H1 (cell line): ENCODE results near the gene MYO5B. TPM values are rescaled to one million over a fixed set of nuclear protein-coding genes. Genes with fewer than 3 reads are reported as not detected.

Experiments used
- CTCF ChIA-PET: fragments of 300-600 bp; sonication (Branson Sonifier 250); formaldehyde crosslinking; loops from one replicate; lab custom pipeline; 2021; ENCODE audit not compliant: partially characterized antibody; lab: Charles Lee
- POLR2A ChIA-PET: fragments of 300-600 bp; sonication (Branson Sonifier 250); formaldehyde crosslinking; loops from one replicate; lab custom pipeline; 2021; ENCODE audit warnings: inconsistent platforms; ENCODE audit not compliant: partially characterized antibody; lab: Charles Lee
- DNase-seq, 2 experiments: peaks; one replicate each; pipeline versions ENCODE4 v3.0.0 to v3.0.0-alpha.2; 2010 to 2022; ENCODE audit warnings: low spot score in 2 of 2, low read depth in 1 of 2, mixed read lengths in 1 of 2
- FAIRE-seq: peaks from 2 replicates; lab custom pipeline; 2011; peaks lifted over from hg19 to GRCh38; lab: Jason Lieb, UNC
- H2AFZ ChIP-seq: 2 replicates; pipeline ENCODE4 v1.8.1; 2012; ENCODE audit warnings: low read length, inconsistent platforms
- H2AK5ac ChIP-seq: 2 replicates; pipeline ENCODE4 v1.6.1; 2013; ENCODE audit warnings: low read depth, low read length
- H2BK120ac ChIP-seq: replicated peaks from 2 replicates; pipeline ENCODE3; 2013; ENCODE audit warnings: low read depth, low read length, inconsistent platforms
- H2BK12ac ChIP-seq: 2 replicates; pipeline ENCODE4 v1.6.1; 2013; ENCODE audit warnings: low read depth, low read length
- H2BK15ac ChIP-seq: 2 replicates; pipeline ENCODE4 v1.6.1; 2013; ENCODE audit warnings: low read length
- H2BK20ac ChIP-seq: 2 replicates; pipeline ENCODE4 v1.6.1; 2013; ENCODE audit warnings: low read length
- H2BK5ac ChIP-seq: 2 replicates; pipeline ENCODE4 v1.6.1; 2013; ENCODE audit warnings: low read depth, low read length
- H3K14ac ChIP-seq: 2 replicates; pipeline ENCODE4 v1.6.1; 2013; ENCODE audit warnings: inconsistent platforms; ENCODE audit not compliant: insufficient read length
- H3K18ac ChIP-seq: 2 replicates; pipeline ENCODE4 v1.6.1; 2013; ENCODE audit warnings: low read length; ENCODE audit errors: extremely low read depth
- H3K23ac ChIP-seq: 2 replicates; pipeline ENCODE4 v1.6.1; 2013; ENCODE audit warnings: inconsistent platforms; ENCODE audit not compliant: insufficient read length
- H3K23me2 ChIP-seq: 2 replicates; pipeline ENCODE4 v1.6.1; 2013; ENCODE audit warnings: low read depth, low read length
- H3K27ac ChIP-seq: 2 replicates; pipeline ENCODE4 v1.6.1; 2011; ENCODE audit warnings: low read depth, low read length, inconsistent platforms
- H3K27me3 ChIP-seq, 4 experiments: replicated peaks in 1 of 4; 1 replicate in 1 of 4; 2 replicates in 3 of 4; pipeline versions ENCODE4 v1.6.1 to v1.8.1; 2011 to 2013; ENCODE audit warnings: low read length in 3 of 4, mild to moderate bottlenecking in 3 of 4, inconsistent platforms in 2 of 4, mixed read lengths in 2 of 4, moderate library complexity in 1 of 4; ENCODE audit not compliant: control insufficient read depth in 3 of 4, insufficient read depth in 3 of 4; ENCODE audit errors: extremely low read depth in 1 of 4
- H3K36me3 ChIP-seq, 4 experiments: 2 replicates each; pipeline versions ENCODE4 v1.6.1 to v1.8.1; 2011 to 2013; ENCODE audit warnings: mild to moderate bottlenecking in 4 of 4, low read length in 3 of 4, moderate library complexity in 2 of 4, control low read depth in 1 of 4, inconsistent platforms in 1 of 4; ENCODE audit not compliant: insufficient read depth in 4 of 4, control insufficient read depth in 2 of 4
- H3K4ac ChIP-seq: replicated peaks from 2 replicates; pipeline ENCODE3; 2013; ENCODE audit warnings: low read length, low read depth, mixed read lengths, inconsistent platforms; ENCODE audit not compliant: insufficient read length
- H3K4me1 ChIP-seq, 4 experiments: replicated peaks in 1 of 4; 1 replicate in 1 of 4; 2 replicates in 3 of 4; pipeline versions ENCODE4 v1.6.1 to v1.8.1; 2011 to 2013; ENCODE audit warnings: low read length in 3 of 4, inconsistent platforms in 2 of 4, mixed read lengths in 1 of 4; ENCODE audit not compliant: insufficient read depth in 4 of 4, control insufficient read depth in 3 of 4
- H3K4me2 ChIP-seq, 2 experiments: 2 replicates each; pipeline versions ENCODE4 v1.6.1 to v1.8.1; 2011 to 2013; ENCODE audit warnings: low read depth in 2 of 2, low read length in 2 of 2, control low read depth in 1 of 2, inconsistent platforms in 1 of 2, mild to moderate bottlenecking in 1 of 2; ENCODE audit not compliant: insufficient read depth in 1 of 2
- H3K4me3 ChIP-seq, 4 experiments: fragments of 200-600, 300-600 bp in 1 of 4; sonication (generic), shearing (Covaris generic), sonication (Bioruptor Twin) in 1 of 4; 2 replicates each; pipeline versions ENCODE4 v1.5.1 to v1.8.1; 2011 to 2016; ENCODE audit warnings: low read length in 4 of 4, low read depth in 3 of 4, control low read depth in 2 of 4, inconsistent platforms in 2 of 4, mild to moderate bottlenecking in 2 of 4, mixed read lengths in 1 of 4, moderate library complexity in 1 of 4; ENCODE audit not compliant: insufficient read depth in 2 of 4; ENCODE audit errors: extremely low read depth in 1 of 4
- H3K56ac ChIP-seq: replicated peaks from 2 replicates; pipeline ENCODE3; 2013; ENCODE audit warnings: low read depth, mild to moderate bottlenecking, mixed read lengths, low read length, inconsistent platforms; ENCODE audit not compliant: insufficient read length
- H3K79me1 ChIP-seq: 2 replicates; pipeline ENCODE4 v1.6.1; 2013; ENCODE audit warnings: low read depth, low read length, control low read depth
- H3K79me2 ChIP-seq, 2 experiments: 2 replicates each; pipeline versions ENCODE4 v1.6.1 to v1.8.1; 2012 to 2013; ENCODE audit warnings: low read length in 2 of 2, mild to moderate bottlenecking in 2 of 2, inconsistent platforms in 1 of 2; ENCODE audit not compliant: insufficient read depth in 2 of 2, control insufficient read depth in 1 of 2
- H3K9ac ChIP-seq, 4 experiments: replicated peaks in 1 of 4; 1 replicate in 1 of 4; 2 replicates in 3 of 4; pipeline versions ENCODE4 v1.6.1 to v1.8.1; 2011 to 2013; ENCODE audit warnings: low read depth in 3 of 4, low read length in 3 of 4, control low read depth in 2 of 4, mild to moderate bottlenecking in 2 of 4, moderate library complexity in 2 of 4, inconsistent platforms in 1 of 4; ENCODE audit errors: extremely low read depth in 1 of 4
- H3K9me3 ChIP-seq, 2 experiments: 2 replicates each; pipeline versions ENCODE4 v1.6.1 to v1.8.1; 2012 to 2013; ENCODE audit warnings: mild to moderate bottlenecking in 2 of 2, moderate library complexity in 2 of 2, control low read depth in 1 of 2, inconsistent platforms in 1 of 2, low read depth in 1 of 2, low read length in 1 of 2, mixed read lengths in 1 of 2; ENCODE audit not compliant: insufficient read depth in 2 of 2
- H4K20me1 ChIP-seq, 2 experiments: replicated peaks in 1 of 2; 2 replicates each; pipeline versions ENCODE3 to v1.8.1; 2011 to 2013; ENCODE audit warnings: inconsistent platforms in 2 of 2, low read length in 2 of 2, mild to moderate bottlenecking in 1 of 2; ENCODE audit not compliant: insufficient read depth in 2 of 2, control insufficient read depth in 1 of 2
- H4K5ac ChIP-seq: 2 replicates; pipeline ENCODE4 v1.6.1; 2013; ENCODE audit warnings: low read length, low read depth, mixed read lengths, inconsistent platforms; ENCODE audit not compliant: insufficient read length
- H4K8ac ChIP-seq: 2 replicates; pipeline ENCODE4 v1.8.0; 2013; ENCODE audit warnings: mild to moderate bottlenecking, moderate library complexity, low read length, inconsistent platforms; ENCODE audit not compliant: insufficient read depth; ENCODE audit errors: extremely low read depth
- H4K91ac ChIP-seq: replicated peaks from 2 replicates; pipeline ENCODE3; 2013; ENCODE audit warnings: low read length, mixed read lengths, inconsistent platforms; ENCODE audit not compliant: insufficient read length
- BRCA1 ChIP-seq: IDR thresholded peaks from 2 replicates; pipeline ENCODE4 v1.6.1; 2012; ENCODE audit warnings: low read depth, low read length, improper control_type of control experiment
- CEBPB ChIP-seq: IDR thresholded peaks from 2 replicates; pipeline ENCODE4 v1.6.1; 2012; ENCODE audit warnings: low read depth, low read length
- EP300 ChIP-seq, 2 experiments: IDR thresholded peaks; 1 replicate in 1 of 2; 2 replicates in 1 of 2; pipeline ENCODE4 v1.6.1; 2011 to 2012; ENCODE audit warnings: low read depth in 2 of 2, low read length in 2 of 2, mild to moderate bottlenecking in 2 of 2, borderline replicate concordance in 1 of 2, inconsistent platforms in 1 of 2, moderate library complexity in 1 of 2
- FOSL1 ChIP-seq: IDR thresholded peaks from 2 replicates; pipeline ENCODE4 v1.6.1; 2011; ENCODE audit warnings: mild to moderate bottlenecking, low read depth, low read length, moderate library complexity; ENCODE audit not compliant: insufficient read depth
- MAFK ChIP-seq: IDR thresholded peaks from 2 replicates; pipeline ENCODE4 v1.6.1; 2012; ENCODE audit warnings: low read depth, mild to moderate bottlenecking, improper control_type of control experiment, low read length
- RFX5 ChIP-seq: IDR thresholded peaks from 2 replicates; pipeline ENCODE4 v1.6.1; 2011; ENCODE audit warnings: low read depth, low read length, improper control_type of control experiment, borderline replicate concordance
- SP2 ChIP-seq: IDR thresholded peaks from 2 replicates; pipeline ENCODE4 v1.6.1; 2012; ENCODE audit warnings: mild to moderate bottlenecking, low read length, inconsistent platforms
- TAF7 ChIP-seq: optimal IDR thresholded peaks from 2 replicates; pipeline ENCODE3; 2011; ENCODE audit warnings: low read depth, mild to moderate bottlenecking, inconsistent platforms, low read length, moderate library complexity, borderline replicate concordance
- YY1 ChIP-seq: IDR thresholded peaks from 2 replicates; pipeline ENCODE4 v1.6.1; 2011; ENCODE audit warnings: low read depth, mild to moderate bottlenecking, low read length
- WGBS, 2 experiments: shearing (Covaris generic) in 1 of 2; methylation state at CpG; one replicate each; pipeline versions ENCODE4 v1.1.6 to v1.1.7; 2013 to 2015; ENCODE audit warnings: low lambda C conversion rate in 2 of 2, mixed read lengths in 2 of 2, inconsistent platforms in 1 of 2, low coverage in 1 of 2, missing lambda C conversion rate in 1 of 2; ENCODE audit not compliant: insufficient replicate concordance in 2 of 2, insufficient coverage in 1 of 2, insufficient read length in 1 of 2; ENCODE audit errors: extremely low coverage in 1 of 2, missing lambda C conversion rate in 1 of 2; 5-methylcytosine and 5-hydroxymethylcytosine counted together
- polyA plus RNA-seq, 7 experiments: library from polyadenylated mRNA; depleted of rRNA in 3 of 7; stranded (reverse) in 5 of 7; unstranded in 2 of 7; fragments of >200 nt in 5 of 7; fragments of 200-250 nt in 2 of 7; gene quantifications; 1 replicate in 5 of 7; 2 replicates in 1 of 7; 4 replicates in 1 of 7; pipeline versions ENCODE4 v1.2.1 to v1.2.3, GENCODE V29; 2011 to 2013; ENCODE audit warnings: missing spikeins in 2 of 7, mixed read lengths in 2 of 7
- total RNA-seq: library from RNA; stranded (reverse); fragmentation: NEBNext Ultra II Directional; extraction: Animal tissue kit (Norgen Biotek cat#: 25700); gene quantifications from 2 replicates; pipeline ENCODE4 v1.2.1, GENCODE V29; 2021
- TF ChIP-seq, protein P1 (sequence below): IDR thresholded peaks from 2 replicates; pipeline ENCODE4 v1.6.1; 2012; ENCODE audit warnings: inconsistent platforms
- TF ChIP-seq, protein P2 (sequence below), 3 experiments: IDR thresholded peaks; 1 replicate in 2 of 3; 2 replicates in 1 of 3; pipeline versions ENCODE4 v1.5.1 to v1.6.1; 2011; ENCODE audit warnings: low read length in 3 of 3, mild to moderate bottlenecking in 3 of 3, inconsistent platforms in 2 of 3, low read depth in 1 of 3, moderate library complexity in 1 of 3; ENCODE audit not compliant: insufficient read depth in 1 of 3; ENCODE audit errors: control extremely low read depth in 1 of 3

MYO5B gene
- total and polyA plus RNA-seq, 2 of the 8 experiments (the other 6 are each of a cell fraction or from before 2014, with no cell fraction given): 6.4 to 7.7 TPM

GRCh38 chr18:49843131-49843530, 351.8 kb downstream of the MYO5B start:
- Histone ChIP-seq H3K79me2 (no peaks in the 10 kb centered on the region), H4K5ac (no peak overlapping the region), H2BK20ac (no peak overlapping the region), H3K4me2 (no peak overlapping the region), H4K8ac (no peak overlapping the region), H2AFZ (no peak overlapping the region), H3K9ac (no peak overlapping the region; a peak in 1 of 7 replicates), H2BK12ac (no peak overlapping the region), H2BK15ac (no peak overlapping the region), H3K79me1 (no peaks in the 10 kb centered on the region), H3K27ac (no peak overlapping the region), H3K36me3 (no peaks in the 10 kb centered on the region; a peak in 1 of 8 replicates), H3K9me3 (no peaks in the 10 kb centered on the region), H3K14ac (no peak overlapping the region), H3K4me3 (no peak overlapping the region), H3K27me3 (no peaks in the 10 kb centered on the region), H3K4ac (no peak overlapping the region), H2BK5ac (no peak overlapping the region), H4K91ac (no peak overlapping the region), H3K23ac (no peak overlapping the region), H2AK5ac (no peak overlapping the region), H3K18ac (no peak overlapping the region), H3K23me2 (no peaks in the 10 kb centered on the region; the same call in 1 of the 2 replicates), H4K20me1 (no peaks in the 10 kb centered on the region), H3K56ac (no peak overlapping the region), H3K4me1 (peaks cover 0 to 14% (median 6%) of the 10 kb centered on the region in 4 experiments; a peak in 5 of 7 replicates), H2BK120ac (no peak overlapping the region)
- WGBS, 2 experiments: 97% methylated on average over 10 of the region's 10 CpGs; no CpG with 5 or more reads in 1 of the 2 experiments
- ChIA-PET POLR2A (interaction anchor here (1.6 kb wide), 1 partner anchor 29 kb away, joined by 3 read pairs; the partner anchor contains the start of gene ACAA2), CTCF (interaction anchor here (0.6 to 14.2 kb wide), 2 partner anchors 16 to 50 kb away, joined by 3 to 157 read pairs; no protein-coding TSS in a partner anchor)
- DNase-seq: no peak
- FAIRE-seq: no peak
- TF ChIP-seq YY1 (no peak), TAF7 (no peak), RFX5 (no peak), EP300 (IDR thresholded peaks at IDR 0.05; ENCODE audit: borderline replicate concordance in 1 of 2, low read depth in 2 of 2, low read length in 2 of 2) (no peak), MAFK (no peak), FOSL1 (no peak), CEBPB (no peak), SP2 (no peak), BRCA1 (no peak)
- TF ChIP-seq, protein P1, sequence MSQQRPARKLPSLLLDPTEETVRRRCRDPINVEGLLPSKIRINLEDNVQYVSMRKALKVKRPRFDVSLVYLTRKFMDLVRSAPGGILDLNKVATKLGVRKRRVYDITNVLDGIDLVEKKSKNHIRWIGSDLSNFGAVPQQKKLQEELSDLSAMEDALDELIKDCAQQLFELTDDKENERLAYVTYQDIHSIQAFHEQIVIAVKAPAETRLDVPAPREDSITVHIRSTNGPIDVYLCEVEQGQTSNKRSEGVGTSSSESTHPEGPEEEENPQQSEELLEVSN: no peak
- TF ChIP-seq, protein P2, sequence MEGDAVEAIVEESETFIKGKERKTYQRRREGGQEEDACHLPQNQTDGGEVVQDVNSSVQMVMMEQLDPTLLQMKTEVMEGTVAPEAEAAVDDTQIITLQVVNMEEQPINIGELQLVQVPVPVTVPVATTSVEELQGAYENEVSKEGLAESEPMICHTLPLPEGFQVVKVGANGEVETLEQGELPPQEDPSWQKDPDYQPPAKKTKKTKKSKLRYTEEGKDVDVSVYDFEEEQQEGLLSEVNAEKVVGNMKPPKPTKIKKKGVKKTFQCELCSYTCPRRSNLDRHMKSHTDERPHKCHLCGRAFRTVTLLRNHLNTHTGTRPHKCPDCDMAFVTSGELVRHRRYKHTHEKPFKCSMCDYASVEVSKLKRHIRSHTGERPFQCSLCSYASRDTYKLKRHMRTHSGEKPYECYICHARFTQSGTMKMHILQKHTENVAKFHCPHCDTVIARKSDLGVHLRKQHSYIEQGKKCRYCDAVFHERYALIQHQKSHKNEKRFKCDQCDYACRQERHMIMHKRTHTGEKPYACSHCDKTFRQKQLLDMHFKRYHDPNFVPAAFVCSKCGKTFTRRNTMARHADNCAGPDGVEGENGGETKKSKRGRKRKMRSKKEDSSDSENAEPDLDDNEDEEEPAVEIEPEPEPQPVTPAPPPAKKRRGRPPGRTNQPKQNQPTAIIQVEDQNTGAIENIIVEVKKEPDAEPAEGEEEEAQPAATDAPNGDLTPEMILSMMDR (IDR thresholded peaks at IDR 0.05; ENCODE audit: control extremely low read depth in 1 of 3, insufficient read depth in 1 of 3, low read depth in 1 of 3, low read length in 3 of 3): no peak
